ENCODE data around the gene ZCCHC7. TPM values are rescaled to one million over a fixed set of nuclear protein-coding genes. Genes with fewer than 3 reads are reported as not detected.

Gene ZCCHC7
- total and polyA plus RNA-seq, 9 of the 15 experiments (the other 6 are each of a cell fraction or from before 2014, with no cell fraction given) = 34.1 to 68.9 (median 48.8) TPM

- TF ChIP-seq BACH1 (tag; IDR thresholded peaks at IDR 0.05) (no peak; the same call in none of the 2 replicates), PRPF4 (IDR thresholded peaks at IDR 0.05; ENCODE audit: insufficient read depth, low read depth, low read length, poor library complexity, severe bottlenecking) (no peak), FUS (optimal IDR thresholded peaks at IDR 0.05; ENCODE audit: low read depth, low read length) (no peak), ZNF124 (CRISPR knock-in tag; IDR thresholded peaks at IDR 0.05) (no peak), ZNF592 (IDR thresholded peaks at IDR 0.05) (peak; percentile 67; the same call in 1 of the 2 replicates), MYBL2 (IDR thresholded peaks at IDR 0.05; ENCODE audit: low read depth) (peak; percentile 91), MYBL2 (CRISPR knock-in tag; IDR thresholded peaks at IDR 0.05; ENCODE audit: borderline replicate concordance) (no peak), CHD2 (IDR thresholded peaks at IDR 0.05; ENCODE audit: low read depth, low read length) (no peak), MAX (CRISPR knock-in tag; IDR thresholded peaks at IDR 0.05) (no peak), HNRNPL (IDR thresholded peaks at IDR 0.05; ENCODE audit: low read depth, low read length) (no peak), FOXK1 (CRISPR knock-in tag; IDR thresholded peaks at IDR 0.05; ENCODE audit: borderline replicate concordance) (no peak), HMGXB4 (CRISPR knock-in tag; IDR thresholded peaks at IDR 0.05) (no peak), KAT2B (IDR thresholded peaks at IDR 0.05; ENCODE audit: low read depth, low read length) (no peak), GTF2A2 (tag; IDR thresholded peaks at IDR 0.05) (no peak), ZNF311 (CRISPR knock-in tag; IDR thresholded peaks at IDR 0.05) (no peak), CBFA2T2 (conservative IDR thresholded peaks at IDR 0.05) (no peak), BRF1 (IDR thresholded peaks at IDR 0.05; ENCODE audit: borderline replicate concordance, extremely low read depth, insufficient read length) (no peak), THRAP3 (IDR thresholded peaks at IDR 0.05; ENCODE audit: borderline replicate concordance) (no peak), MAFG (tag; conservative IDR thresholded peaks at IDR 0.05) (peak; percentile 93), MTA1 (IDR thresholded peaks at IDR 0.05; ENCODE audit: borderline replicate concordance) (no peak), ATF3 (IDR thresholded peaks at IDR 0.05) (peak; percentile 60), ATF3 (CRISPR knock-in tag; conservative IDR thresholded peaks at IDR 0.05) (no peak), MEF2A (IDR thresholded peaks at IDR 0.05; ENCODE audit: control insufficient read depth, low read depth, low read length) (no peak)
Observed at GRCh38 chr9:37239224-37239859, 119.0 kb downstream of the ZCCHC7 start (continued).
